Right atrium auricular region (tissue), 2 donors: Measurements from ENCODE around the gene NPEPPS. TPM values are rescaled to one million over a fixed set of nuclear protein-coding genes. Genes with fewer than 3 reads are reported as not detected.
"Not testable (repeated sequence)": the region's sequence is repeated elsewhere in the genome, so short reads cannot be mapped to it uniquely, and the experiment has no call there.

Experiments
- DNase-seq: peaks from one replicate; pipeline ENCODE4 v3.0.0-alpha.2; 2019; ENCODE audit warnings: low spot score
- H3K27ac ChIP-seq, 2 donors: fragments of 200-600 bp; sonication (generic); 1 replicate in 1 of 2; 2 replicates in 1 of 2; pipeline ENCODE4 v1.5.1; 2016 to 2019
- H3K27me3 ChIP-seq, 2 donors: fragments of 200-600 bp; sonication (generic); one replicate each; pipeline versions ENCODE4 v1.5.1 to v1.6.0; 2017 to 2019
- H3K36me3 ChIP-seq: fragments of 200-600 bp; sonication (generic); one replicate; pipeline ENCODE4 v1.5.1; 2016
- H3K4me1 ChIP-seq, 2 donors: fragments of 200-600 bp; sonication (generic); one replicate each; pipeline versions ENCODE4 v1.5.1 to v1.6.0; 2017 to 2019
- H3K4me3 ChIP-seq, 2 donors: fragments of 200-600 bp; sonication (generic); 1 replicate in 1 of 2; 2 replicates in 1 of 2; pipeline ENCODE4 v1.5.1; 2017 to 2019; ENCODE audit warnings: mild to moderate bottlenecking in 1 of 2, moderate library complexity in 1 of 2
- H3K9me3 ChIP-seq, 2 donors: fragments of 200-600 bp; sonication (generic); one replicate each; pipeline ENCODE4 v1.5.1; 2019
- total RNA-seq, 2 donors: library from RNA; depleted of rRNA; stranded (reverse); fragments of >200 nt; gene quantifications; one replicate each; pipeline ENCODE4 v1.1.0, GENCODE V29; 2016
- TF ChIP-seq, protein P1 (sequence below), 2 donors: fragments of 200-600 bp; sonication (generic); IDR thresholded peaks; one replicate each; pipeline ENCODE4 v1.5.1; 2019; ENCODE audit warnings: antibody characterized with exemption in 2 of 2

Gene NPEPPS
- total RNA-seq, 2 donors from 2014 or later, result 53.0 to 62.8 TPM

DNA sequence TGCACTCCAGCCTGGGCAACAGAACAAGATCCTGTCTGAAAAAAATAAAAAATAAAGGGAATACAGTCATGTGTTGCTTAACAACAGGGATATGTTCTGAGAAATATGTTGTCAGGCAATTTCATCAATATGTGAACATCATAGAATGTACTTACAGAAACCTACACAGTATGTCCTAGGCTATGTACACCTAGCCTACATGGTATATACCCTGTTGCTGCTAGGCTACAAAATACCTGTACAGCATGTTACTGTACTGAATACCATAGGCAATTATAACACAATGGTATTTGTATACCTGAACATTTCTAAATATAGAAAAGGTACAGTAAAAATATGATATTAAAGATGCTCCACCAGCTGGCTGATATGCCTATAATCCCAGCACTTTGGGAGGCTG lies 62.6 kb downstream of the NPEPPS start:
- not testable (repeated sequence) for H3K4me1 ChIP-seq, H3K4me3 ChIP-seq, DNase-seq, H3K27ac ChIP-seq, H3K27me3 ChIP-seq, H3K9me3 ChIP-seq
- peaks cover 49% of the 10 kb centered on the region for H3K36me3 ChIP-seq

- Histone ChIP-seq H3K9me3 (no peaks in the 10 kb centered on the region), H3K4me3 (no peak overlapping the region), H3K27me3 (no peaks in the 10 kb centered on the region), H3K4me1 (no peaks in the 10 kb centered on the region), H3K27ac (peak overlapping the region in 1 of 2 donors; percentile 4), H3K36me3 (peaks cover 76% of the 10 kb centered on the region)
- DNase-seq, result no peak
- TF ChIP-seq, protein P1, sequence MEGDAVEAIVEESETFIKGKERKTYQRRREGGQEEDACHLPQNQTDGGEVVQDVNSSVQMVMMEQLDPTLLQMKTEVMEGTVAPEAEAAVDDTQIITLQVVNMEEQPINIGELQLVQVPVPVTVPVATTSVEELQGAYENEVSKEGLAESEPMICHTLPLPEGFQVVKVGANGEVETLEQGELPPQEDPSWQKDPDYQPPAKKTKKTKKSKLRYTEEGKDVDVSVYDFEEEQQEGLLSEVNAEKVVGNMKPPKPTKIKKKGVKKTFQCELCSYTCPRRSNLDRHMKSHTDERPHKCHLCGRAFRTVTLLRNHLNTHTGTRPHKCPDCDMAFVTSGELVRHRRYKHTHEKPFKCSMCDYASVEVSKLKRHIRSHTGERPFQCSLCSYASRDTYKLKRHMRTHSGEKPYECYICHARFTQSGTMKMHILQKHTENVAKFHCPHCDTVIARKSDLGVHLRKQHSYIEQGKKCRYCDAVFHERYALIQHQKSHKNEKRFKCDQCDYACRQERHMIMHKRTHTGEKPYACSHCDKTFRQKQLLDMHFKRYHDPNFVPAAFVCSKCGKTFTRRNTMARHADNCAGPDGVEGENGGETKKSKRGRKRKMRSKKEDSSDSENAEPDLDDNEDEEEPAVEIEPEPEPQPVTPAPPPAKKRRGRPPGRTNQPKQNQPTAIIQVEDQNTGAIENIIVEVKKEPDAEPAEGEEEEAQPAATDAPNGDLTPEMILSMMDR (IDR thresholded peaks at IDR 0.05), result no peak
Observed at GRCh38 chr17:47603830-47604597, 73.1 kb downstream of the NPEPPS start.

- H3K36me3 ChIP-seq, result peaks cover 77% of the 10 kb centered on the region
- peak overlapping the region; percentile 4 to 40 for H3K27ac ChIP-seq
Observed at GRCh38 chr17:47604598-47604927, 73.7 kb downstream of the NPEPPS start.

GRCh38 chr17:47605011-47605410 lies 74.1 kb downstream of the NPEPPS start:
- Histone ChIP-seq H3K9me3 (no peaks in the 10 kb centered on the region), H3K36me3 (peaks cover 76% of the 10 kb centered on the region), H3K27ac (peak overlapping the region; percentile 40 to 60), H3K4me3 (no peak overlapping the region), H3K27me3 (no peaks in the 10 kb centered on the region), H3K4me1 (no peaks in the 10 kb centered on the region)
- no peak for DNase-seq
- TF ChIP-seq, protein P1 (IDR thresholded peaks at IDR 0.05), result no peak

More at GRCh38 chr17:47604598-47604927, 73.7 kb downstream of the NPEPPS start:
- no peak overlapping the region for H3K4me3 ChIP-seq
- H3K9me3 ChIP-seq, result no peaks in the 10 kb centered on the region
- H3K27me3 ChIP-seq, result no peaks in the 10 kb centered on the region
- H3K4me1 ChIP-seq, result no peaks in the 10 kb centered on the region
- TF ChIP-seq, protein P1 (IDR thresholded peaks at IDR 0.05), result no peak
- DNase-seq, result no peak

GRCh38 chr17:47607481-47607880 lies 76.6 kb downstream of the NPEPPS start:
- H3K27ac ChIP-seq, result no peak overlapping the region
- DNase-seq, result no peak
- no peaks in the 10 kb centered on the region for H3K27me3 ChIP-seq
- no peak overlapping the region for H3K4me3 ChIP-seq
- TF ChIP-seq, protein P1 (IDR thresholded peaks at IDR 0.05), result no peak
- no peaks in the 10 kb centered on the region for H3K9me3 ChIP-seq
- H3K4me1 ChIP-seq, result no peaks in the 10 kb centered on the region
- H3K36me3 ChIP-seq, result peaks cover 58% of the 10 kb centered on the region

DNA sequence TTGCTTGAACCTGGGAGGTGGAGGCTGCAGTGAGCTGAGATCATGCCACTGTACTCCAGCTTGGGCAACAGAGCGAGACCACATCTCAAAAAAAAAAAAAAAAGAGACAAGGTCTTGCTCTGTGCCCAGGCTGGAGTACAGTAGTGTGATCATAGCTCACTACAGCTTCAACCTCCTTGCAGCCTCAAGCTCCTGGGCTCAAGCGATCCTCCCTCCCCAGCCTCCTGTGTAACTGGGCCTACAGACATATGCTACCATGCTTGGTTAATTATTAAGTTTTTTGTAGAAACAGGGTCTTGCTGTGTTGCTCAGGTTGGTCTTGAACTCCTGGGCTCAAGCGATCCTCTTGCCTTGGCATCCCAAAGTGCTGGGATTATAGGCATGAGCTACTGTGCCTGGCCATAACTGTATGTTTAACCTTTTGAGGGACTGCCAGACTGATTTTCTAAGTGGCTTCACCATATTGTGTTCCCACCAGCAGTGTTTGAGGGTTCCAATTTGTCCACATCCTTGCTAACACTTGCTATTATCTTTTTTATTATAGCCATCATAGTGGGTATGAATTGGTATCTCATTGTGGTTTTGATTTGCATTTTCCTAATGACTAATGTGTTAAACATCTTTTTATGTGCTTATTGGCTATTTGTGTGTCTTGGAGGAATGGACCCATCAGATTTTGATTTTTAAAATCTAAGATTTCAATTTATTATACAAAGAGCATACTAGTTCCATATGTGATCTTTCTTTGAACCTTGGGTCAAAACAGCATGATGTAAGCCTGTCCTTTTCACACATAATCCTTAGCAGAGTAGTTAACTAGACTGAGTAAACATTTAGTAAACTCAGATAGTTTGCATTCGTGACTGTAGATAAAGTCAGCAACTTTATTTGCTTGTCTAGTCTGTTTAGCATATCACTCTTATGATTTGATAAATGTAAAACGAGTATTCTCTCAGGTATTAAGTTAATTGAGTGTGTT lies 80.8 kb downstream of the NPEPPS start:
- no peak overlapping the region for H3K27ac ChIP-seq
- no peaks in the 10 kb centered on the region for H3K4me1 ChIP-seq
- TF ChIP-seq, protein P1 (IDR thresholded peaks at IDR 0.05), result no peak
- H3K27me3 ChIP-seq, result no peaks in the 10 kb centered on the region
- no peak overlapping the region for H3K4me3 ChIP-seq
- no peak for DNase-seq
- peaks cover 55% of the 10 kb centered on the region for H3K36me3 ChIP-seq
- H3K9me3 ChIP-seq, result no peaks in the 10 kb centered on the region
